ENCODE measurements around the gene ZNF341.

ZNF341 gene

DNA sequence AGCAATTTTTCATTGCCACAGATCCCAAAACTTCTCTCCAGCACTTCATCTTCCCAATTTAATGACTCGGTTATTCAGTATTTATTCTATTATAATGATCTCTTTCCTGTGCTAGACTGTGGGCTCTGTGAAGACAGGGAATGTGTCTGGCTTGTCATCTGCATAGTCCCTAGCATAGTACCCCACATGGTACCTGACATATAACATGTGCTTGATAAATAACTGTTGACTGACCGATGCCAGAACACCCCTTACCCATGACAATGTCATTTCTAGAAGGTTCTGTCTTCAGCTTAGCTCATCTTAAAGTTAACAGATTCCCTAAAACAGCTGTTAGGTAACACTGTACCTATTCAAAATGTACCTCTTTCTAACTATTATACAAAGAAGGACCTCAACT, 15.3 kb upstream of the ZNF341 start:
- Histone ChIP-seq H3K27me3 (replicated peaks) (no peaks in the 10 kb centered on the region), H3K4me3 (ENCODE audit: low read depth, low read length) (no peak overlapping the region)
- DNase-seq = no peak

DNA sequence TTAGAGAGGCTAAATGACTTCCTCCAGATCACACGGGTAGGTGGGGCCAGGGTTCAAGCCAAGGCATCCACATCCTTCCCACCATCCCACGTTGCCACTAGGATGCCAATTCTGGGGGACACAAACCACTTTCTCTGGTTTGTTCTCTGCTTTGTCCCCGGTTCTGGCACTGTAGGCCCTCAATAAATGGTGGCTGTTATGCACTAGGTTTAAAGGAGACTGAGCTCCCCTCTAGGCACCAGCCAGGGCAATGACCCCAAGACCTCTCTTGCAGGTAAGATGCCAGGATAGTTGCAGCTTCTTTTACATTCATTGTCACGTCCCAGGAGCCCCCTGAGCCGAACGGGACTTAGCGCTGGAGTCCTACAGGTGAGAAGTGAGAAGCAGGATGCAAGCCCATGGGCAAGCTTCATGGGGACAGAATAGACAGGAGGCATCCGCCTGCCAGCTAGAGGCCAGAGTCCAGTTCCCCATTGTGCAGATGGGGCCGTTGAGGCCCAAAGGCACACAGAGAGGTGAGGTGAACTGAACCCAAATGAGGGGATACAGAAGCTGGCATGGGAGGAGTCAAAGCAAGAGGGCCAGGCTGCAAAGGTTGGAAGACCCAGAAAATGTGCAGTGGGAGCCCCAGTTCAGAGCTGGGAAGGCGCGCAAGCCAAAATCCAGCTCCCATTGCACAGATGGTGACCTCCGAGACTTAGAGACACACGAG, 12.4 kb upstream of the ZNF341 start:
- TF ChIP-seq, protein P1, sequence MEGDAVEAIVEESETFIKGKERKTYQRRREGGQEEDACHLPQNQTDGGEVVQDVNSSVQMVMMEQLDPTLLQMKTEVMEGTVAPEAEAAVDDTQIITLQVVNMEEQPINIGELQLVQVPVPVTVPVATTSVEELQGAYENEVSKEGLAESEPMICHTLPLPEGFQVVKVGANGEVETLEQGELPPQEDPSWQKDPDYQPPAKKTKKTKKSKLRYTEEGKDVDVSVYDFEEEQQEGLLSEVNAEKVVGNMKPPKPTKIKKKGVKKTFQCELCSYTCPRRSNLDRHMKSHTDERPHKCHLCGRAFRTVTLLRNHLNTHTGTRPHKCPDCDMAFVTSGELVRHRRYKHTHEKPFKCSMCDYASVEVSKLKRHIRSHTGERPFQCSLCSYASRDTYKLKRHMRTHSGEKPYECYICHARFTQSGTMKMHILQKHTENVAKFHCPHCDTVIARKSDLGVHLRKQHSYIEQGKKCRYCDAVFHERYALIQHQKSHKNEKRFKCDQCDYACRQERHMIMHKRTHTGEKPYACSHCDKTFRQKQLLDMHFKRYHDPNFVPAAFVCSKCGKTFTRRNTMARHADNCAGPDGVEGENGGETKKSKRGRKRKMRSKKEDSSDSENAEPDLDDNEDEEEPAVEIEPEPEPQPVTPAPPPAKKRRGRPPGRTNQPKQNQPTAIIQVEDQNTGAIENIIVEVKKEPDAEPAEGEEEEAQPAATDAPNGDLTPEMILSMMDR (IDR thresholded peaks at IDR 0.05; ENCODE audit: low read depth, low read length, missing control alignments) = no peak
- no peak overlapping the region for H3K27ac ChIP-seq
- no peaks in the 10 kb centered on the region for H3K27me3 ChIP-seq (replicated peaks)
- peak overlapping the region; percentile 94 for H3K4me3 ChIP-seq (ENCODE audit: low read depth, low read length)
- in situ Hi-C loops (cut with HindIII; ENCODE audit: low pct_ligation_motif_present, low sequenced_read_pairs) = no loop called here
- no peaks in the 10 kb centered on the region for H3K36me3 ChIP-seq (replicated peaks)
- DNase-seq = no peak

More for the DNA sequence above, 15.3 kb upstream of the ZNF341 start:
- Histone ChIP-seq H3K27ac (no peak overlapping the region), H3K36me3 (replicated peaks) (no peaks in the 10 kb centered on the region)
- in situ Hi-C loops (cut with HindIII; ENCODE audit: low pct_ligation_motif_present, low sequenced_read_pairs) = no loop called here
- TF ChIP-seq, protein P1 (IDR thresholded peaks at IDR 0.05; ENCODE audit: low read depth, low read length, missing control alignments) = no peak

- TF ChIP-seq, protein P1 (IDR thresholded peaks at IDR 0.05; ENCODE audit: low read depth, low read length, missing control alignments) = peak; percentile 3
- Histone ChIP-seq H3K27ac (no peak within 1 kb of the TSS), H3K36me3 (replicated peaks) (no peaks in the 10 kb centered on the region), H3K4me3 (ENCODE audit: low read depth, low read length) (peak within 1 kb of the TSS; percentile 94), H3K27me3 (replicated peaks) (no peaks in the 10 kb centered on the region)
- DNase-seq = peak; percentile 98
- in situ Hi-C loops (cut with HindIII; ENCODE audit: low pct_ligation_motif_present, low sequenced_read_pairs) = no loop called here
These were observed 11.6 kb upstream of the ZNF341 start, which contains the start of gene PXMP4 for GRCh38 chr20:33719989-33720709. Gene PXMP4 (minus strand): TSS chr20:33720310. CDS start chr20:33720207, 103 bp downstream.

- no peak overlapping the region for H3K4me3 ChIP-seq (ENCODE audit: low read depth, low read length)
- no peak for DNase-seq
- in situ Hi-C loops (cut with HindIII; ENCODE audit: low pct_ligation_motif_present, low sequenced_read_pairs) = no loop called here
- no peak overlapping the region for H3K27ac ChIP-seq
- no peaks in the 10 kb centered on the region for H3K27me3 ChIP-seq (replicated peaks)
- no peaks in the 10 kb centered on the region for H3K36me3 ChIP-seq (replicated peaks)
- TF ChIP-seq, protein P1 (IDR thresholded peaks at IDR 0.05; ENCODE audit: low read depth, low read length, missing control alignments) = no peak
These were observed 10.2 kb upstream of the ZNF341 start for GRCh38 chr20:33721391-33722140.

DNA sequence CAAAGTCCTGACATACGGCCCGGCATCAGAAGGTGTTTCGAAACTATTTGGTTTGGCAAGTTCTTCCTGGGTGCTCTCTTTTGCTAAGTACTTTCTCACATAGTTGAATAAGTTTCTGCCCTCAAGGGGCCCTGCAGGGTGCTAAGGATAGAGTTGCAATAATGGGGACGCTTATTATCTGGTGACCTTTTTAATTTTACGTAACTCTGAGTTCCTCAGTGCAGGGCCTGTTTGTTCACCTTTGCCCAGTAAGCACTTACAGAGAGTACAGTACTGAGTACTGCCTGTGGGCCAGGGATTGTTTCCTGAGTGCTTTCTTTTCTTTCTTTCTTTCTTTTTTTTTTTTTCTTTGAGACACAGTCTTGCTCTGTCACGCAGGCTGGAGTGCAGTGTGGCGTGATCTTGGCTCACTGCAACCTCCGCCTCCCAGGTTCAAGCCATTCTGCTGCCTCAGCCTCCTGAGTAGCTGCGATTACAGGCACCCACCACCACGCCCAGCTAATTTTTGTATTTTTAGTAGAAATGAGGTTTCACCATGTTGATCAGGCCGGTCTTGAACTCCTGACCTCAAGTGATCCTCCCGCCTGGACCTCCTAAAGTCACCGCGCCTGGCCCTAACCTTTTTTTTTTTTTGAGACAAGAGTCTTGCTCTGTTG, 7.2 kb upstream of the ZNF341 start:
- Histone ChIP-seq H3K36me3 (replicated peaks) (no peaks in the 10 kb centered on the region), H3K27ac (no peak overlapping the region), H3K27me3 (replicated peaks) (no peaks in the 10 kb centered on the region), H3K4me3 (ENCODE audit: low read depth, low read length) (no peak overlapping the region)
- TF ChIP-seq, protein P1 (IDR thresholded peaks at IDR 0.05; ENCODE audit: low read depth, low read length, missing control alignments) = no peak
- in situ Hi-C loops (cut with HindIII; ENCODE audit: low pct_ligation_motif_present, low sequenced_read_pairs) = no loop called here
- DNase-seq = no peak

Measured in brain microvascular endothelial cell (primary cell).